ENCODE data around the gene HASPIN.
A peak's percentile ranks its signal among the peaks of the same experiment; 100 is the strongest.

Gene HASPIN

DNA sequence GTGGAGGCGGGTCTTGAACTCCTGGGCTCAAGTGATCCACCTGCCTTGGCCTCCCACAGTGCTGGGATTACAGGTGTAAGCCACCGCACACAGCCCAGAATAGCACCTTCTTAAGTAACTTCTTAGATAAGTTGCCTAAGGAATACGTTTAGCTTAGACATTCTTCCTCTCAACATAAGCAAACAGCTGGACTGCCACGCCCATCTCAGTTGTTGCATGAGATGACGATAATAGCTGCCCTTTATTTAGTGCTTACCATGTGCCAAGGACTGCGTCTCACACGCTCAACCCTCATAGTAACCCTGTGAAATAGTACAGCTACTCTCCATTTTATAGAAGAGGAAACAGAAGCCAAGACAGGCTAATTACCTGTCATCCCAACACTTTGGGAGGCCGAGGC lies 11.8 kb downstream of the HASPIN start:
- no peak for DNase-seq (ENCODE audit: low read depth in 2 of 2)

DNA sequence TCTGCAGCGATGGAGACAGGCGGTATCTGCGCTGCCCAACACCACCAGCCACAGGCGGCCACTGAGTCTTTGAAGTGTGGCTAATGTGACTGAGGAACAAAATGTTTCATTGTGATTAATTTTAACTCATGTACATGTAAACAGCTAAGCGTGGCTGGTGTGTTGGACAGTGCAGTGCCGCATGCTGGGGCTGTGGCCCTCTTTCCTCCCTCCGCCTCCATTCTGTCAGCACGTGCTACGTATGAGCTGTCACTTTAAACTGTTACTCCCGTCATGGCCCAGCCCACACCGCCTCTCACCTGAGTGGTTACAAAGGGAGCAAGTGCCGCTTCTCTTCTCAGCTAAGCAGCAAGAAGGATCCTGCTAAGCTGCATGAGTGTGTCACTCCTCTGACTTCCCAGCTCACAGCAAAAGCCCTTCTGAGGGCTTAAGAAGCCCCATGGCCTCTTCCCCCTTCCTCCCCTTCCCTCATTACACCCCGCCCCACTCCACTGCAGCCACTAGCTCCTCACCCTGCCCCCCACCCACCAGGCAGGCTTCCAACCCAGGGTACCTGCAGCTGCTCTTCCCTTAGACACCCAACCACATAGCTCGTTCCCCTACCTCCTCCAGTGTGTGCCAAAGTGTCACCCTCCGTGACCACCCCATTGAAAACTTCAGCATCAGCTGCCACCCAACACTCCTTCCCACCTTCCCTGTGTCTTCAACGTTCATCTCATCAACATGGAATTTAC lies 15.0 kb downstream of the HASPIN start:
- DNase-seq (ENCODE audit: low read depth in 2 of 2), result peak; percentile 52 to 58

GRCh38 chr17:3739422-3740124 lies 15.9 kb downstream of the HASPIN start:
- no peak for DNase-seq (ENCODE audit: low read depth in 2 of 2)

- no peak for DNase-seq (ENCODE audit: low read depth in 2 of 2)
These were observed 16.9 kb downstream of the HASPIN start for GRCh38 chr17:3740611-3741073.

- no peak for DNase-seq (ENCODE audit: low read depth in 2 of 2)
These were observed 20.3 kb downstream of the HASPIN start for GRCh38 chr17:3744014-3744413.

- DNase-seq (ENCODE audit: low read depth in 2 of 2), result no peak
These were observed 21.4 kb downstream of the HASPIN start for GRCh38 chr17:3745071-3745470.

DNA sequence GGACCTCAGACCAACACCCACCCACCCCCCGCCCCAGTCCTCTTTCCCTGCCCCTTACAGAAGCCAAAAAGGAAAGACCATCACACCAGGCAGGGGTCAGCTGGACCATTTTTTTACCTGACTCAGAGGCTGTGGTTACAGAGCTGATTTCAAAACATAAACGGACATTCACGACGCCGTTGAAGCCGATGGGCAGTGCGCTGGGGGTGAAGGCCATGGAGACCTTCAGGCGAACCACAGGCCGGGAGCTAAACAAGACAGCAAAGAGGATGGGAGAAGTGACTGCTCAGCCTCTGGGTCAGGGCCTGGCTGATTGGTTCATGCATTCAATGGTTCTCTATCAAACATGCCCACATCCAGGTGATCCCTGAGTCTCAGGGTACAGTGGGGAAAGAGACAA lies 24.1 kb downstream of the HASPIN start:
- DNase-seq (ENCODE audit: low read depth in 2 of 2), result no peak

DNA sequence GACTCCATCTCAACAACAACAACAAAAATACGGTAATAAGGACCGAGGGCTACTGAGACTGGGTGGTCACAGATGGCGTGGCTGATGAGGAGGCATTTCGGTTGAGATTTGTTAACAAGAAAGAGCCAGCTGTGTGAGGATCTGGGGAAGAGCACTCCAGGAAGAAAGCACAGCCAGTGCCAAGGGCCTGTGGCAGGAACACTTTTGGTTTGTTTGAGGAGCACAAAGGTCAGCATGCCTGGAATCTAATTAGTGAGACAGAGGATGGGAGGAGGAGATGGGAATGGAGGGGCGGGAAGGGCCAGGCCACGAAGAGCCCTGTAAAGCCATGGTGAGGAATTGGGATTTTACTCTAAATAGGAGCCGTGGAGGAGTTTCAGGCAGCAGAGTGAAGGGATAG lies 24.9 kb downstream of the HASPIN start:
- no peak for DNase-seq (ENCODE audit: low read depth in 2 of 2)

DNA sequence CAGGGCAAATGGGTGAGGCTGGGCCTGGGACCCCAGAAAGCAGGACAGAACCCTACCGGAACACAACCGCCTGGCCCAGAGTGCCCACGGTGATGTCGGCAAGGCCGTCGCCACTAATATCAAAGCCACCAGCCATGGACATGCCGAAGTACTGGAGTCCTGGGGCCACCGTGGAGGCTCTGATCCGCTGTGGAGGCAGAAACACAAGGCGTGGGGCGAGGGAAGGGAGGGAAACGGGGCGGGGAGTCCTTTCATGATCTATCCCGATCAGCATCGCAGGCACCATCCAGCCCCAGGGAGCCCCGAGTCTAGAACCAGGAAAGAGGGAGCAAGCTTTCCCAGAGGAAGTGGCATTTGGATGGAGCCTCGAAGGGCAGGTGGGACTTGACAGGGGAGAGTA lies 26.6 kb downstream of the HASPIN start:
- DNase-seq (ENCODE audit: low read depth in 2 of 2), result no peak

- DNase-seq (ENCODE audit: low read depth in 2 of 2), result no peak
These were observed 27.2 kb downstream of the HASPIN start for GRCh38 chr17:3750926-3751325.

GRCh38 chr17:3751836-3752235 lies 28.1 kb downstream of the HASPIN start:
- no peak for DNase-seq (ENCODE audit: low read depth in 2 of 2)

DNA sequence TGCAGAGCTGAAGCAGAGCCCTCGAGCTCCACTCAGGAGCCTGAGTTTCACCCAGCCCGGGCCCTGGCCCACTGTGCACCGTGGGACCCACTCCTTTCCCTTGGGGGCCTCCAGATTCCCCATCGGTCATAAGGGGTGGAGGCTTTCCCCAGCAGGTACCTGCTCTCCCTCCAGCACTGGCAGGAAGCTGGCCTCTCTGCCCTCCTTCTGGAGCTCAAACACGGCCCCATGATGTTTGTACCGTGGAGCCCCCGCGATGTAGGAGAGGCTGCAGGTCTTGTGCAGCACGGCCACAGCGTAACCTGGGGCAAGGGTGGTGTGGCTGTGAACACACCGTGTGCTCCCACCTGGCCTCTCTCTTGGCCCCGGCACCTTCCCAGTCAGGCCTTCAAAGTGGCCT lies 29.9 kb downstream of the HASPIN start:
- no peak for DNase-seq (ENCODE audit: low read depth in 2 of 2)

GRCh38 chr17:3754066-3754457 lies 30.4 kb downstream of the HASPIN start:
- no peak for DNase-seq (ENCODE audit: low read depth in 2 of 2)

DNA sequence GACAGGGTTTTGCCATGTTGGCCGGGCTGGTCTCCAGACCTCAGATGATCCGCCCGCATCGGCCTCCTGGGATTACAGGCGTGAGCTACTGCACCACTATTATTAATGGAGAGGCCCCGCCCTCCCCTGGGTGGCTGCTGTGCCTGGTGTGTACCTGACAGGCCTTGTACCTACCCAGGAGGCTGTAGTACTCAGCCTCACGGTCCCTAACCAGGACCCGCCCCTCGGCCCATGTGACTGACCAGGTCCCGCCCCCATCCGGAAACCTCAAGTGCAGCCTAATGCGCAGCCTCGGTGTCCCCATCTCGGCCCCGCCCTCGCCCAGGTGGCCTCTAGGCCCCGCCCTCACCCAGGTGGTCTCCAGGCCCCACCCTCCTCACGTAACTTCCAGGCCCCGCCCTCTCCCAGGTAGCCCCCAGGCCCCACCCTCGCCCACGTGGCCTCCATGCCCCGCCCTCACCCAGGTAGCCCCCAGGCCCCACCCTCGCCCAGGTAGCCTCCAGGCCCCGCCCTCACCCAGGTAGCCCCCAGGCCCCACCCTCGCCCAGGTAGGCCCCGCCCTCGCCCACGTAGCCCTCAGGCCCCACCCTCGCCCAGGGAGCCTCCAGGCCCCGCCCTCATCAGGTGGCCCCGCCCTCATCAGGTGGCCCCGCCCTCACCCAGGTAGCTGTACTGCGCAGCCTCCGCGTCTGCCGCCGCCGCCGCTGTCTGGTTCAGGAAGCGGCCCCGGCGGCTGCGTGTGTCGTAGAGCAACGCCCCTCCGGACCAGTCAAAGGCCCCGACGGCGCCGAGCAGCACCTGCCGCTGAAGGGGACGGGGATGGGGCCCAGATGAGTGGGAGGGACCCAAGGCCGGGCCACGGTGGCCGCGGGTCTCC lies 31.0 kb downstream of the HASPIN start:
- peak; percentile 33 to 39 for DNase-seq (ENCODE audit: low read depth in 2 of 2)

DNA sequence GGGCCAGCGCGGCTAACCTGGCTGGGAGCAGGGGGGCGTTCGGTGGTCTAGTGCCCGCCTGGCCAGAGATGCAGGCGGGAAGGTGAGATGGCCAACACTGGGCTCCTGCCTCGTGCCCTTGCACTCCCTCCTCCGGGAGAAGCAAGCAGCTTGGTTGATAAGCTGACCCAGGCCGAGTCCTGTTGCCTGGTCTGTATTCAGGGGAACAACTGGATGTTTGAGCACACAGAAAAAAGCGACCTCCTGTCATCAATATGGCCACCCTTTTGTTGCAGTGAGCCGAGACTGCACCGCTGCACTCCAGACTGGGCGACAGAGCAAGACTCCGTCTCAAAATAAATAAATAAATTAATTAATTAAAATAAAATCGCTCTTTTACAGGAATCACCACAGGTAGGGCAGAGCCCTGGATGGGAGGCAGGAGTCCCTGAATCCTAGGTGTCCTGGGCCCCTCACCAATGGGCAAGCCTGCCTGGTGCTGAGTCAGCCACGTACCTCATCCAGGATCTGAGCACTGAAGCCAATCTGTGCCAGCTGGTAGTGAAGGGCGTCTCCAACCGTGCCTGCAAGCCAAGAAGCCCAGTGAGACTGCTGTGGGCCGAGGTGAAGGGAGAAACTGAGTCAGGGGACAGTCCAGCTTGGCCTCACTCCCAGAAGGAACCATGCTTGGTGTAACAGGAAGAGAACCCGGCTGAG lies 31.8 kb downstream of the HASPIN start:
- DNase-seq (ENCODE audit: low read depth in 2 of 2), result no peak

GRCh38 chr17:3759597-3760216 lies 36.0 kb downstream of the HASPIN start:
- no peak for DNase-seq (ENCODE audit: low read depth in 2 of 2)

- DNase-seq (ENCODE audit: low read depth in 2 of 2), result no peak
These were observed 37.6 kb downstream of the HASPIN start for GRCh38 chr17:3761036-3761917.

GRCh38 chr17:3761918-3762380 lies 38.2 kb downstream of the HASPIN start:
- DNase-seq (ENCODE audit: low read depth in 2 of 2), result no peak

GRCh38 chr17:3762922-3763776 lies 39.4 kb downstream of the HASPIN start:
- no peak for DNase-seq (ENCODE audit: low read depth in 2 of 2)

Measured in stimulated activated CD4-positive, alpha-beta T cell treated with anti-CD3 and anti-CD28 coated beads, Interleukin-12 subunit alpha, Interleukin-12 subunit beta, amount 100 ng/mL, for 24 hours (primary cell).